Measurements from ENCODE around the gene PRPH2.

Gene PRPH2

GRCh38 chr6:42661540-42662153, 60.8 kb downstream of the PRPH2 start:
- Histone ChIP-seq H2BK12ac (ENCODE audit: low read length in 2 of 2) (no peak overlapping the region), H4K91ac (ENCODE audit: low read length) (no peak overlapping the region), H3K9me3 (ENCODE audit: control insufficient read depth, low read length) (no peaks in the 10 kb centered on the region), H3K23ac (ENCODE audit: low read length in 2 of 2) (no peak overlapping the region), H3K4me2 (ENCODE audit: low read length, poor library complexity, severe bottlenecking) (no peak overlapping the region), H3K79me1 (replicated peaks; ENCODE audit: low read length, poor library complexity, severe bottlenecking) (peaks cover 4% of the 10 kb centered on the region), H3K27me3 (ENCODE audit: control insufficient read depth in 1 of 2, insufficient read depth in 1 of 2, low read length in 2 of 2) (no peaks in the 10 kb centered on the region), H3K4me3 (ENCODE audit: insufficient read depth in 1 of 2, low read depth in 1 of 2, low read length in 2 of 2) (no peak overlapping the region), H2AK5ac (ENCODE audit: low read length, severe bottlenecking) (no peak overlapping the region), H2BK5ac (ENCODE audit: low read depth, low read length, poor library complexity, severe bottlenecking) (no peak overlapping the region), H2BK120ac (ENCODE audit: low read depth, low read length) (no peak overlapping the region), H4K8ac (ENCODE audit: low read length) (no peak overlapping the region), H2BK15ac (ENCODE audit: low read depth, poor library complexity, severe bottlenecking) (no peak overlapping the region), H3K27ac (ENCODE audit: low read length, poor library complexity, severe bottlenecking) (no peak overlapping the region), H3K36me3 (ENCODE audit: control insufficient read depth in 1 of 2, insufficient read depth in 2 of 2, low read depth in 1 of 2, low read length in 2 of 2) (peaks cover 16 to 87% of the 10 kb centered on the region in 2 experiments), H3K18ac (ENCODE audit: low read depth in 1 of 2, low read length in 2 of 2) (no peak overlapping the region), H3K4me1 (ENCODE audit: control insufficient read depth, insufficient read depth, low read depth, low read length) (no peaks in the 10 kb centered on the region), H3K9ac (ENCODE audit: low read length) (peak overlapping the region; percentile 64), H3K4ac (ENCODE audit: low read depth in 1 of 2, low read length in 2 of 2) (no peak overlapping the region), H2AFZ (ENCODE audit: low read depth, low read length) (no peak overlapping the region), H3K14ac (ENCODE audit: low read length in 2 of 2) (no peak overlapping the region)
- peak; percentile 77 for DNase-seq
- 0% methylated on average over 3 of the region's 5 CpGs for WGBS

DNA sequence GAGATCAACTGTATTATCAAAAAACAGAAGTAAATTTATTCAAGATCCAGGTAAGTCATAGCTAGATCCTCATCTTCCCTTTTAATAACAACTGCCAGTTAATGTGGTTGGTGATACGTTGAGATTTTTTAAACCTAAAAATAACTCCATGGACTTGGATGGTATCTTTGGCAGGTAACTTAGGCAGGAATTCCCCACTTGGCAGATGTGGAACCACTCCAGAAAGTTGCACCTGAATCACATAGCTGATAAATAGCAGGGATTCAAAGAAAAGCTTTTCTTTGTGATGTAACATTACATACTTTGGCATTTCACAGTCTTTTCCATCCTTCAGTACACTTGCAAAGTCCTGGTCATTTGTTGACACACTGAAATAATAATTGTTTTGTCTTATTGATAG, 62.6 kb downstream of the PRPH2 start:
- Histone ChIP-seq H2BK120ac (ENCODE audit: low read depth, low read length) (no peak overlapping the region), H3K18ac (ENCODE audit: low read depth in 1 of 2, low read length in 2 of 2) (no peak overlapping the region), H3K9ac (ENCODE audit: low read length) (no peak overlapping the region), H2AFZ (ENCODE audit: low read depth, low read length) (no peak overlapping the region), H4K91ac (ENCODE audit: low read length) (no peak overlapping the region), H3K23ac (ENCODE audit: low read length in 2 of 2) (no peak overlapping the region), H2AK5ac (ENCODE audit: low read length, severe bottlenecking) (no peak overlapping the region), H3K27me3 (ENCODE audit: control insufficient read depth in 1 of 2, insufficient read depth in 1 of 2, low read length in 2 of 2) (no peaks in the 10 kb centered on the region), H3K4ac (ENCODE audit: low read depth in 1 of 2, low read length in 2 of 2) (no peak overlapping the region), H2BK12ac (ENCODE audit: low read length in 2 of 2) (no peak overlapping the region), H2BK5ac (ENCODE audit: low read depth, low read length, poor library complexity, severe bottlenecking) (no peak overlapping the region), H3K4me2 (ENCODE audit: low read length, poor library complexity, severe bottlenecking) (no peak overlapping the region), H2BK15ac (ENCODE audit: low read depth, poor library complexity, severe bottlenecking) (no peak overlapping the region), H3K4me1 (ENCODE audit: control insufficient read depth, insufficient read depth, low read depth, low read length) (no peaks in the 10 kb centered on the region), H3K79me1 (replicated peaks; ENCODE audit: low read length, poor library complexity, severe bottlenecking) (peaks cover 3% of the 10 kb centered on the region), H4K8ac (ENCODE audit: low read length) (no peak overlapping the region), H3K4me3 (ENCODE audit: insufficient read depth in 1 of 2, low read depth in 1 of 2, low read length in 2 of 2) (no peak overlapping the region), H3K14ac (ENCODE audit: low read length in 2 of 2) (no peak overlapping the region), H3K9me3 (ENCODE audit: control insufficient read depth, low read length) (no peaks in the 10 kb centered on the region), H3K36me3 (ENCODE audit: control insufficient read depth in 1 of 2, insufficient read depth in 2 of 2, low read depth in 1 of 2, low read length in 2 of 2) (peaks cover 12 to 82% of the 10 kb centered on the region in 2 experiments), H3K27ac (ENCODE audit: low read length, poor library complexity, severe bottlenecking) (no peak overlapping the region)
- WGBS, result 100% methylated on average over 1 of the region's 1 CpG
- no peak for DNase-seq

DNA sequence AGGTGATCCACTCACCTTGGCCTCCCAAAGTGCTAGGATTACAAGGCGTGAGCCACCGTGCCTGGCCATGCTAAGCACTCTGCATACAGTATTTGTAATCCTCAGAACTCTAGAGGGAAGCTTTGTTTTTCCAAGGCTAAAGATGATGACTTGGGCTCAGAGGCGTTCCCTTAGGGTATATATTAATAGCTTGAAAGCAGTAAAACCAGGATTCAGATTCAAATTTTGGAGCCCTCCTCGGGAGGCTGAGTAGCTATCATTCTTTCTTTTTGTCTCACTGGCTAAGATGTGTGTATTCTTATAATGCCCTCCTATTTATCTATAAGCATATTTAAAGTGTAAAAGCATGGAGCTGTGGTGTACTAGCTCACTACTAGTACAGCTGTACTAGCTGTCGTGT, 68.5 kb downstream of the PRPH2 start:
- H4K8ac ChIP-seq (ENCODE audit: low read length), result no peak overlapping the region
- H3K27me3 ChIP-seq (ENCODE audit: control insufficient read depth in 1 of 2, insufficient read depth in 1 of 2, low read length in 2 of 2), result no peaks in the 10 kb centered on the region
- no peak overlapping the region for H3K14ac ChIP-seq (ENCODE audit: low read length in 2 of 2)
- no peak overlapping the region for H3K4ac ChIP-seq (ENCODE audit: low read depth in 1 of 2, low read length in 2 of 2)
- no peak overlapping the region for H3K4me3 ChIP-seq (ENCODE audit: insufficient read depth in 1 of 2, low read depth in 1 of 2, low read length in 2 of 2)
- H2AK5ac ChIP-seq (ENCODE audit: low read length, severe bottlenecking), result no peak overlapping the region
- 89% methylated on average over 4 of the region's 5 CpGs for WGBS
- no peak overlapping the region for H3K27ac ChIP-seq (ENCODE audit: low read length, poor library complexity, severe bottlenecking)
- no peak overlapping the region for H2BK15ac ChIP-seq (ENCODE audit: low read depth, poor library complexity, severe bottlenecking)
- H2AFZ ChIP-seq (ENCODE audit: low read depth, low read length), result no peak overlapping the region
- H2BK12ac ChIP-seq (ENCODE audit: low read length in 2 of 2), result no peak overlapping the region
- H2BK5ac ChIP-seq (ENCODE audit: low read depth, low read length, poor library complexity, severe bottlenecking), result no peak overlapping the region
- no peak overlapping the region for H2BK120ac ChIP-seq (ENCODE audit: low read depth, low read length)
- peaks cover 16 to 88% of the 10 kb centered on the region in 2 experiments for H3K36me3 ChIP-seq (ENCODE audit: control insufficient read depth in 1 of 2, insufficient read depth in 2 of 2, low read depth in 1 of 2, low read length in 2 of 2)
- no peak overlapping the region for H3K9ac ChIP-seq (ENCODE audit: low read length)
- H4K91ac ChIP-seq (ENCODE audit: low read length), result no peak overlapping the region
- H3K9me3 ChIP-seq (ENCODE audit: control insufficient read depth, low read length), result no peaks in the 10 kb centered on the region
- DNase-seq, result no peak
- no peak overlapping the region for H3K18ac ChIP-seq (ENCODE audit: low read depth in 1 of 2, low read length in 2 of 2)
- peaks cover 6% of the 10 kb centered on the region for H3K79me1 ChIP-seq (replicated peaks; ENCODE audit: low read length, poor library complexity, severe bottlenecking)
- no peaks in the 10 kb centered on the region for H3K4me1 ChIP-seq (ENCODE audit: control insufficient read depth, insufficient read depth, low read depth, low read length)
- H3K23ac ChIP-seq (ENCODE audit: low read length in 2 of 2), result no peak overlapping the region
- H3K4me2 ChIP-seq (ENCODE audit: low read length, poor library complexity, severe bottlenecking), result no peak overlapping the region

GRCh38 chr6:42652024-42652746, 70.2 kb downstream of the PRPH2 start:
- Histone ChIP-seq H3K27me3 (ENCODE audit: control insufficient read depth in 1 of 2, insufficient read depth in 1 of 2, low read length in 2 of 2) (no peaks in the 10 kb centered on the region), H2AFZ (ENCODE audit: low read depth, low read length) (no peak overlapping the region), H3K36me3 (ENCODE audit: control insufficient read depth in 1 of 2, insufficient read depth in 2 of 2, low read depth in 1 of 2, low read length in 2 of 2) (peaks cover 17 to 87% of the 10 kb centered on the region in 2 experiments), H2BK15ac (ENCODE audit: low read depth, poor library complexity, severe bottlenecking) (no peak overlapping the region), H3K9ac (ENCODE audit: low read length) (no peak overlapping the region), H3K27ac (ENCODE audit: low read length, poor library complexity, severe bottlenecking) (no peak overlapping the region), H3K4me3 (ENCODE audit: insufficient read depth in 1 of 2, low read depth in 1 of 2, low read length in 2 of 2) (no peak overlapping the region), H2AK5ac (ENCODE audit: low read length, severe bottlenecking) (no peak overlapping the region), H4K91ac (ENCODE audit: low read length) (no peak overlapping the region), H4K8ac (ENCODE audit: low read length) (no peak overlapping the region), H3K9me3 (ENCODE audit: control insufficient read depth, low read length) (no peaks in the 10 kb centered on the region), H3K4ac (ENCODE audit: low read depth in 1 of 2, low read length in 2 of 2) (no peak overlapping the region), H2BK120ac (ENCODE audit: low read depth, low read length) (no peak overlapping the region), H3K79me1 (replicated peaks; ENCODE audit: low read length, poor library complexity, severe bottlenecking) (peaks cover 6% of the 10 kb centered on the region), H2BK5ac (ENCODE audit: low read depth, low read length, poor library complexity, severe bottlenecking) (no peak overlapping the region), H3K4me1 (ENCODE audit: control insufficient read depth, insufficient read depth, low read depth, low read length) (no peaks in the 10 kb centered on the region), H3K4me2 (ENCODE audit: low read length, poor library complexity, severe bottlenecking) (no peak overlapping the region), H2BK12ac (ENCODE audit: low read length in 2 of 2) (no peak overlapping the region), H3K14ac (ENCODE audit: low read length in 2 of 2) (no peak overlapping the region), H3K18ac (ENCODE audit: low read depth in 1 of 2, low read length in 2 of 2) (no peak overlapping the region), H3K23ac (ENCODE audit: low read length in 2 of 2) (no peak overlapping the region)
- DNase-seq, result no peak
- WGBS, result 98% methylated on average over 4 of the region's 5 CpGs

Measured in mesenchymal stem cell (in vitro differentiated cells and primary cell).